Ishikawa (cell line): Measurements from ENCODE around the gene CDH18.

Experiments
- CEBPB ChIP-seq: IDR thresholded peaks from 2 replicates; pipeline ENCODE4 v1.6.1; 2012
- CREB1 ChIP-seq: IDR thresholded peaks from 2 replicates; pipeline ENCODE4 v1.6.1; 2012; ENCODE audit warnings: low read depth
- EGR1 ChIP-seq: IDR thresholded peaks from 2 replicates; pipeline ENCODE4 v1.6.1; 2012
- EP300 ChIP-seq: IDR thresholded peaks from 2 replicates; pipeline ENCODE4 v1.6.1; 2012; ENCODE audit warnings: borderline replicate concordance
- FOXM1 ChIP-seq: IDR thresholded peaks from 2 replicates; pipeline ENCODE4 v1.6.1; 2012; ENCODE audit warnings: low read depth, borderline replicate concordance
- NFIC ChIP-seq: IDR thresholded peaks from 2 replicates; pipeline ENCODE4 v1.6.1; 2012
- RAD21 ChIP-seq: IDR thresholded peaks from 2 replicates; pipeline ENCODE4 v1.6.1; 2012; ENCODE audit warnings: low read depth
- TAF1 ChIP-seq: IDR thresholded peaks from 2 replicates; pipeline ENCODE4 v1.6.1; 2012; ENCODE audit warnings: low read depth, mild to moderate bottlenecking
- TCF12 ChIP-seq: IDR thresholded peaks from 2 replicates; pipeline ENCODE4 v1.6.1; 2012; ENCODE audit warnings: low read depth
- TEAD4 ChIP-seq: IDR thresholded peaks from 2 replicates; pipeline ENCODE4 v1.6.1; 2012
- YY1 ChIP-seq: IDR thresholded peaks from 2 replicates; pipeline ENCODE4 v1.6.1; 2012; ENCODE audit warnings: low read depth
- ZBTB7A ChIP-seq: IDR thresholded peaks from 2 replicates; pipeline ENCODE4 v1.6.1; 2012; ENCODE audit warnings: low read depth
- TF ChIP-seq, protein P1 (sequence below): IDR thresholded peaks from 2 replicates; pipeline ENCODE4 v1.6.1; 2012; ENCODE audit warnings: low read depth, mild to moderate bottlenecking
- TF ChIP-seq, protein P2 (sequence below): IDR thresholded peaks from 2 replicates; pipeline ENCODE4 v1.6.1; 2012
- TF ChIP-seq, protein P3 (sequence below): IDR thresholded peaks from 2 replicates; pipeline ENCODE4 v1.6.1; 2012

Gene CDH18

DNA sequence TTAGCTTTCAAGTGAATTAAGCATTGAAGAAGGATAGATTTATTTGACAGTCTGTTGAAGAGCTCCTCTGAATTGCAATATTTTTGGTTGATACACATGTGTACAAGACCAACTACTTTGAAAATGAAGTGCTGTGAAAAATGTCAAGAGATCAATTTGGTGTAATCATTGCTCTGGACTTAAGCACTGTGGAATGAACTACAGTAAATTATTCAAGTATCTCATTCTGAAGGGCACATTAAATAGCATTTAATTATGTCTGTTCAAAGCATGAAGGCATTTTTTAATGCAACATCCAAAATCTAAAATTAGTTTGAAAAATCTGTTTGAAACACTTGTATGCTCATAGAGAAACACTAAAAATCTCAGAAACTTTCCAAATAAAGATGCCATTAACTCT is 107.5 kb downstream of the CDH18 start:
- TF ChIP-seq CREB1 (no peak), CEBPB (no peak), TEAD4 (no peak), TAF1 (no peak), EP300 (no peak), ZBTB7A (no peak), EGR1 (no peak), TCF12 (no peak), YY1 (no peak), RAD21 (no peak), NFIC (no peak), FOXM1 (no peak)
- TF ChIP-seq, protein P1, sequence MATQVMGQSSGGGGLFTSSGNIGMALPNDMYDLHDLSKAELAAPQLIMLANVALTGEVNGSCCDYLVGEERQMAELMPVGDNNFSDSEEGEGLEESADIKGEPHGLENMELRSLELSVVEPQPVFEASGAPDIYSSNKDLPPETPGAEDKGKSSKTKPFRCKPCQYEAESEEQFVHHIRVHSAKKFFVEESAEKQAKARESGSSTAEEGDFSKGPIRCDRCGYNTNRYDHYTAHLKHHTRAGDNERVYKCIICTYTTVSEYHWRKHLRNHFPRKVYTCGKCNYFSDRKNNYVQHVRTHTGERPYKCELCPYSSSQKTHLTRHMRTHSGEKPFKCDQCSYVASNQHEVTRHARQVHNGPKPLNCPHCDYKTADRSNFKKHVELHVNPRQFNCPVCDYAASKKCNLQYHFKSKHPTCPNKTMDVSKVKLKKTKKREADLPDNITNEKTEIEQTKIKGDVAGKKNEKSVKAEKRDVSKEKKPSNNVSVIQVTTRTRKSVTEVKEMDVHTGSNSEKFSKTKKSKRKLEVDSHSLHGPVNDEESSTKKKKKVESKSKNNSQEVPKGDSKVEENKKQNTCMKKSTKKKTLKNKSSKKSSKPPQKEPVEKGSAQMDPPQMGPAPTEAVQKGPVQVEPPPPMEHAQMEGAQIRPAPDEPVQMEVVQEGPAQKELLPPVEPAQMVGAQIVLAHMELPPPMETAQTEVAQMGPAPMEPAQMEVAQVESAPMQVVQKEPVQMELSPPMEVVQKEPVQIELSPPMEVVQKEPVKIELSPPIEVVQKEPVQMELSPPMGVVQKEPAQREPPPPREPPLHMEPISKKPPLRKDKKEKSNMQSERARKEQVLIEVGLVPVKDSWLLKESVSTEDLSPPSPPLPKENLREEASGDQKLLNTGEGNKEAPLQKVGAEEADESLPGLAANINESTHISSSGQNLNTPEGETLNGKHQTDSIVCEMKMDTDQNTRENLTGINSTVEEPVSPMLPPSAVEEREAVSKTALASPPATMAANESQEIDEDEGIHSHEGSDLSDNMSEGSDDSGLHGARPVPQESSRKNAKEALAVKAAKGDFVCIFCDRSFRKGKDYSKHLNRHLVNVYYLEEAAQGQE = no peak
- TF ChIP-seq, protein P2, sequence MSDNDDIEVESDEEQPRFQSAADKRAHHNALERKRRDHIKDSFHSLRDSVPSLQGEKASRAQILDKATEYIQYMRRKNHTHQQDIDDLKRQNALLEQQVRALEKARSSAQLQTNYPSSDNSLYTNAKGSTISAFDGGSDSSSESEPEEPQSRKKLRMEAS = no peak
- TF ChIP-seq, protein P3, sequence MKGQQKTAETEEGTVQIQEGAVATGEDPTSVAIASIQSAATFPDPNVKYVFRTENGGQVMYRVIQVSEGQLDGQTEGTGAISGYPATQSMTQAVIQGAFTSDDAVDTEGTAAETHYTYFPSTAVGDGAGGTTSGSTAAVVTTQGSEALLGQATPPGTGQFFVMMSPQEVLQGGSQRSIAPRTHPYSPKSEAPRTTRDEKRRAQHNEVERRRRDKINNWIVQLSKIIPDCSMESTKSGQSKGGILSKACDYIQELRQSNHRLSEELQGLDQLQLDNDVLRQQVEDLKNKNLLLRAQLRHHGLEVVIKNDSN = no peak

DNA sequence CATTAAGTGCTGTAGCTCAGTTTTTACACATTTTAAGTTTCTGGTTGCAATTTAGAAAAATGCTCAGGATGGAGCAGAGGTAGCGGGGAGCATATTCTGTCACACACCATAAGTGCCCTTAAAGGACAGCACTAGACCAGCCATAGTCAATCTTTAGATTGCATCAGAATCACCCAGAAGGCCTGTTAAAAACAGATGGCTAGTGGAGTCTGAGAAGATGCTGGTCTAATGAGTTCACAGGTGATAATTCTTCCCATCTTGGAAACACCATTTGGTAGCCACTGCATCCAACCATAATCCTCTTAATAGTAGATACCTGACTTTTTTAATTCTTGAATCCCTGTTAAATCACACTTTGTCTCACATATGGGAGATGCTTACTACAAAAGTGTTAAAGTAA is 113.2 kb downstream of the CDH18 start:
- TF ChIP-seq TCF12 (no peak), CEBPB (no peak), EP300 (no peak), CREB1 (no peak), TEAD4 (no peak), EGR1 (no peak), FOXM1 (no peak), TAF1 (no peak), YY1 (no peak), ZBTB7A (no peak), NFIC (no peak), RAD21 (no peak)
- TF ChIP-seq, protein P3 = no peak
- TF ChIP-seq, protein P1 = no peak
- TF ChIP-seq, protein P2 = no peak

- TF ChIP-seq CREB1 = no peak
- TF ChIP-seq TAF1 = no peak
- no peak for TF ChIP-seq FOXM1
- TF ChIP-seq TEAD4 = no peak
Observed at GRCh38 chr5:19866090-19866450, 121.9 kb downstream of the CDH18 start.

- TF ChIP-seq FOXM1 = no peak
Observed at GRCh38 chr5:19865336-19866089, 122.5 kb downstream of the CDH18 start.

- TF ChIP-seq, protein P1 = no peak
- no peak for TF ChIP-seq ZBTB7A
- TF ChIP-seq NFIC = no peak
- TF ChIP-seq YY1 = no peak
- no peak for TF ChIP-seq TEAD4
- TF ChIP-seq EGR1 = no peak
- TF ChIP-seq TCF12 = no peak
- TF ChIP-seq, protein P3 = no peak
- no peak for TF ChIP-seq RAD21
- TF ChIP-seq TAF1 = no peak
- no peak for TF ChIP-seq CEBPB
- no peak for TF ChIP-seq FOXM1
- no peak for TF ChIP-seq CREB1
Observed at GRCh38 chr5:19862711-19863110, 125.3 kb downstream of the CDH18 start.
